ENCODE measurements around the gene C5orf22. TPM values are rescaled to one million over a fixed set of nuclear protein-coding genes. Genes with fewer than 3 reads are reported as not detected.

Gene C5orf22
- total RNA-seq, 1 experiment from 2014 or later: 40.6 TPM

DNA sequence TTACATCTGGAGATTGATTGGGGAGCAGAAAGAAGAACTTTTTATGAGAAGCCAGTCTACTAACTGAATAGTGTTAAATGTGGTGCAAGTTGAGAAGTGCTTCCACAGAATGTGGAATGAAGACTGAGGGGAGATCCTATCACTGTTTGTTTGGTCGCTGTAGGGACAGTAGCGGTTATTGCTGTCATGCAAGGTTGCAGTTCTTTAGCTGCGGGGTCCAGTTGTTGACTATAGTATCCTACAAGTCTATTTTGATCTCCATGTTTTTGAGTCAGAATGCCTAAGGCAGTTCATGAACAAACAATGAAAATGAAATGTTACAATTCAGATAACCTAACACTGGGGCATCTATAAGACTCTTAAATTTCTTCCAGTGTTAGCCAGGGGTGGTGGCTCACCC lies 61.6 kb downstream of the C5orf22 start:
- Mint-ChIP-seq H3K36me3 (no peaks in the 10 kb centered on the region), H3K4me3 (no peak overlapping the region), H3K9me3 (peaks cover 8% of the 10 kb centered on the region; the same call in 1 of the 2 replicates), H3K27ac (no peak overlapping the region), H3K27me3 (ENCODE audit: low read depth) (no peaks in the 10 kb centered on the region; the same call in 1 of the 2 replicates), H3K4me1 (peaks cover 5% of the 10 kb centered on the region; the same call in 1 of the 2 replicates)
- CTCF ChIA-PET: interaction anchor here (1.1 to 1.4 kb wide), 3 partner anchors 21 to 483 kb away, joined by 3 read pairs; no protein-coding TSS in a partner anchor
- TF ChIP-seq FOXJ3 (CRISPR knock-in tag; IDR thresholded peaks at IDR 0.05; ENCODE audit: borderline replicate concordance) (no peak), ATF1 (CRISPR knock-in tag; IDR thresholded peaks at IDR 0.05) (no peak), RORB (CRISPR knock-in tag; IDR thresholded peaks at IDR 0.05) (no peak), ZNF317 (CRISPR knock-in tag; IDR thresholded peaks at IDR 0.05; ENCODE audit: borderline replicate concordance, low read depth) (no peak), HMGA2 (CRISPR knock-in tag; IDR thresholded peaks at IDR 0.05) (no peak)
- TF ChIP-seq, protein P1, sequence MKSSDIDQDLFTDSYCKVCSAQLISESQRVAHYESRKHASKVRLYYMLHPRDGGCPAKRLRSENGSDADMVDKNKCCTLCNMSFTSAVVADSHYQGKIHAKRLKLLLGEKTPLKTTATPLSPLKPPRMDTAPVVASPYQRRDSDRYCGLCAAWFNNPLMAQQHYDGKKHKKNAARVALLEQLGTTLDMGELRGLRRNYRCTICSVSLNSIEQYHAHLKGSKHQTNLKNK (CRISPR knock-in tag; IDR thresholded peaks at IDR 0.05): no peak
- ATAC-seq (no peak), DNase-seq (ENCODE audit: low spot score) (no peak)
- POLR2A ChIA-PET: no interaction called here

DNA sequence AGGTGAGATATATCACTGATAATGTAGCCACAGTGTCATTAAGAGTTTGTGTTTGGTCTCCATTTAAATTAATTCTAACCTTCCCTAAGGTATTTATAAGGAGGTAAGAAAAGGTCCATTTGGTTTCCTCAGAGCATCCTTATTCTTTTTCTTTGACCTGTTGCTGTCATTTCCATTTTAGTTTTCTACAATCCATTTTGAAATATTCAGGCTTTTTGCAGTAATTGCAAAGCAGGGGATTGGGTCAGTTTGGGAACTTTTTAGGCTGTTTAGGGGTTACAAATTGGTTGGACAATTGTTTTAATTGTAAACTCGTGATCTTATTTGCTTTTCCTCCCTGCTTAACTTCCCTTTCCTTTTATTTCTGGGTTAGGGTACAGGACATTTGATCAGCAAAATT lies 64.3 kb downstream of the C5orf22 start:
- DNase-seq (ENCODE audit: low spot score) (no peak), ATAC-seq (no peak)
- Mint-ChIP-seq H3K4me1 (peaks cover 9% of the 10 kb centered on the region), H3K27me3 (ENCODE audit: low read depth) (no peaks in the 10 kb centered on the region), H3K4me3 (no peak overlapping the region), H3K36me3 (no peaks in the 10 kb centered on the region), H3K27ac (no peak overlapping the region), H3K9me3 (peaks cover 6% of the 10 kb centered on the region; the same call in 1 of the 2 replicates)
- CTCF ChIA-PET: no interaction called here
- POLR2A ChIA-PET: no interaction called here
- TF ChIP-seq, protein P2, sequence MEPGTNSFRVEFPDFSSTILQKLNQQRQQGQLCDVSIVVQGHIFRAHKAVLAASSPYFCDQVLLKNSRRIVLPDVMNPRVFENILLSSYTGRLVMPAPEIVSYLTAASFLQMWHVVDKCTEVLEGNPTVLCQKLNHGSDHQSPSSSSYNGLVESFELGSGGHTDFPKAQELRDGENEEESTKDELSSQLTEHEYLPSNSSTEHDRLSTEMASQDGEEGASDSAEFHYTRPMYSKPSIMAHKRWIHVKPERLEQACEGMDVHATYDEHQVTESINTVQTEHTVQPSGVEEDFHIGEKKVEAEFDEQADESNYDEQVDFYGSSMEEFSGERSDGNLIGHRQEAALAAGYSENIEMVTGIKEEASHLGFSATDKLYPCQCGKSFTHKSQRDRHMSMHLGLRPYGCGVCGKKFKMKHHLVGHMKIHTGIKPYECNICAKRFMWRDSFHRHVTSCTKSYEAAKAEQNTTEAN (CRISPR knock-in tag; IDR thresholded peaks at IDR 0.05): no peak
- no peak for TF ChIP-seq ZNF423 (CRISPR knock-in tag; IDR thresholded peaks at IDR 0.05)
- no peak for TF ChIP-seq IRF2 (CRISPR knock-in tag; IDR thresholded peaks at IDR 0.05; ENCODE audit: borderline replicate concordance, low read depth)
- TF ChIP-seq, protein P3, sequence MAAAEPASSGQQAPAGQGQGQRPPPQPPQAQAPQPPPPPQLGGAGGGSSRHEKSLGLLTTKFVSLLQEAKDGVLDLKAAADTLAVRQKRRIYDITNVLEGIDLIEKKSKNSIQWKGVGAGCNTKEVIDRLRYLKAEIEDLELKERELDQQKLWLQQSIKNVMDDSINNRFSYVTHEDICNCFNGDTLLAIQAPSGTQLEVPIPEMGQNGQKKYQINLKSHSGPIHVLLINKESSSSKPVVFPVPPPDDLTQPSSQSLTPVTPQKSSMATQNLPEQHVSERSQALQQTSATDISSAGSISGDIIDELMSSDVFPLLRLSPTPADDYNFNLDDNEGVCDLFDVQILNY (CRISPR knock-in tag; IDR thresholded peaks at IDR 0.05): no peak
- no peak for TF ChIP-seq SMAD4 (CRISPR knock-in tag; IDR thresholded peaks at IDR 0.05)
- TF ChIP-seq MLX (CRISPR knock-in tag; IDR thresholded peaks at IDR 0.05): no peak
- TF ChIP-seq TP53 (CRISPR knock-in tag; IDR thresholded peaks at IDR 0.05): no peak
- TF ChIP-seq SP1 (CRISPR knock-in tag; conservative IDR thresholded peaks at IDR 0.05): no peak
- TF ChIP-seq, protein P1 (CRISPR knock-in tag; IDR thresholded peaks at IDR 0.05): no peak
- TF ChIP-seq SOX15 (CRISPR knock-in tag; IDR thresholded peaks at IDR 0.05): no peak
- no peak for TF ChIP-seq EMX1 (CRISPR knock-in tag; IDR thresholded peaks at IDR 0.05)
- no peak for TF ChIP-seq AFF4 (CRISPR knock-in tag; IDR thresholded peaks at IDR 0.05; ENCODE audit: borderline replicate concordance)
- no peak for TF ChIP-seq SMAD3 (CRISPR knock-in tag; IDR thresholded peaks at IDR 0.05; ENCODE audit: borderline replicate concordance)
- TF ChIP-seq NR3C1 (CRISPR knock-in tag; conservative IDR thresholded peaks at IDR 0.05; ENCODE audit: low read depth): no peak
- no peak for TF ChIP-seq ZNF121 (CRISPR knock-in tag; IDR thresholded peaks at IDR 0.05)
- no peak for TF ChIP-seq JUN (CRISPR knock-in tag; IDR thresholded peaks at IDR 0.05)
- no peak for TF ChIP-seq MYBL2 (CRISPR knock-in tag; IDR thresholded peaks at IDR 0.05)
